Measurements from ENCODE around the gene FOXO3. TPM values are rescaled to one million over a fixed set of nuclear protein-coding genes. Genes with fewer than 3 reads are reported as not detected.
A peak's percentile ranks its signal among the peaks of the same experiment; 100 is the strongest.

The FOXO3 gene
- total RNA-seq, 1 experiment from 2014 or later: 11.5 TPM

DNA sequence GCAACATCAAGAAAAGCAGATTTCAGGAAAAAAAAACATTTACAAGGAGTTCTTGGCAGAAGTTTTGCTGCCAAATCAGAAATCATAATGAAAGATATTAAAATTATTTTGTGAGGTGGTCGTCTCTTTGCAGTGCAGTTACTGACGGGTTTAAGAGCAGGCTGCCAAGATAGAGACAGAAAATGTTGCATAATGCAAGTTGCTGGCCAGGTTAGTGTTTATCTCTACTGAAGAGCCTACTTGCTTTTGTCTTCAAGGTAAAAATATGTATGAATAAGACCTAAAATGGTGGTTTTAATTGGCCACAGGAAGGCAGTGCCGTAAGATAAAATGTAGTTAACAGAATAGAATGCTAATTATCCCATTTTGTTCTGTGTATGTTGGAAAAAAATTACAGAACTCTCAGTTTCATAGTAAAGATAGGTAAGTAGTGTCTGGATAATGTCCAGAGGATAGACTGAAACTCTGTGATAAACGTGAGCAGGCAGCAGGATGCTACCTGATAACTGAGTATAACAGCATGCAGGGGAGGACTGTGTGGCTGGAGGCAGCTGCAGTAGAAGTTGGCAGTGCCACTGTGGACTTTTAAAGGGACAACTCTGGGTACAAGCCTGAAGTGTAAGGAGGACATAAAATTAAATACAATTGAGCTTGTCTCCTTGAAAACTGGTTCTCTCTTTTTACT lies 13.9 kb downstream of the FOXO3 start:
- DNase-seq (ENCODE audit: low read depth): no peak

DNA sequence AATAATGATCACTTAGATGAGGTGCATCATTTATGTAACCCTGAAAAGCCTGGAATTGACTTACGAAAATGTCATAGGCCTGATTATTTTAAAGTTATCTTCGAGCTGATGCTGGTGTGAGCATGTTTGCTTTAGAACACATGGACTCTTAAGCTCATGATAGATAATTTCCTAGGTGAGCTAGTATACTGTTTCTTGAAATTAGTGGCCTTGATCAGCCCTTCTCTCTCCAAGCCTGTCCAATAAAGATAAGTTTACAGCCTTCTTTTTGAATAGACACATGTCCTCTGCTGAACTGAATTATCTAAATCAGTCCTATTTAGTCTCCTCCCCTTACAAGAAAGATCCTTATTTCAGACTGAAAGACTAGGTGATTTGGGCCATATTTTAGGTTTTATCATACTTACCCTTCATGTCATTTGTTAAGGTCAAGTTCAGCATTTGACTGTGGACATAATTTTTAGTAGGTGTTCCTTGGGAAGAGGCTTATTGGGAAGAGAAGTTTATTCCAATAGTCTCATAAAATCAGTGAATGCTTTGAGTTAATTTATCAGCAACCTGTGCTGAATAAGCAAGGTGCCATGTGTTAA lies 15.3 kb downstream of the FOXO3 start:
- no peak for DNase-seq (ENCODE audit: low read depth)

DNA sequence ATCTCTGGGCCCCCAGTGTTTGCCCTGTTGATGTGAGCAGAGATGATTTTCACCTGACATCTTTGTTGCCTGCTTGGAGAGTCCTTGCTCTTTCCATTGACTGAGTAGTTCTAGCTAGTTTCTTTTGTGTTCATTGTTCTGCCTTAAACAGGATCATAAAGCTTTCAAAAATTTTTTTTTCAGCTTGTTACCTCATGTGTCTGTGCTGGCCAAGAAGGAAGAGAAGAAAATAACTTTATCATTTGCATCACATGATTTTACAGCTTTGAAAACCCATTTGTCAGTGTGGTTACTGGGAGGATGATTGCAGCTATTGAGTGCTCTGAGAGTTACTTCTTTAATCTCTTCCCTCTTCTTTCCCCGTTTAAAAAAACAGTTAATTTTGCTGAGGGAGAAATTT lies 16.0 kb downstream of the FOXO3 start:
- no peak for DNase-seq (ENCODE audit: low read depth)

GRCh38 chr6:108578166-108578565 lies 17.4 kb downstream of the FOXO3 start:
- no peak for DNase-seq (ENCODE audit: low read depth)

GRCh38 chr6:108578595-108579327 lies 18.0 kb downstream of the FOXO3 start:
- DNase-seq (ENCODE audit: low read depth): peak; percentile 35

DNA sequence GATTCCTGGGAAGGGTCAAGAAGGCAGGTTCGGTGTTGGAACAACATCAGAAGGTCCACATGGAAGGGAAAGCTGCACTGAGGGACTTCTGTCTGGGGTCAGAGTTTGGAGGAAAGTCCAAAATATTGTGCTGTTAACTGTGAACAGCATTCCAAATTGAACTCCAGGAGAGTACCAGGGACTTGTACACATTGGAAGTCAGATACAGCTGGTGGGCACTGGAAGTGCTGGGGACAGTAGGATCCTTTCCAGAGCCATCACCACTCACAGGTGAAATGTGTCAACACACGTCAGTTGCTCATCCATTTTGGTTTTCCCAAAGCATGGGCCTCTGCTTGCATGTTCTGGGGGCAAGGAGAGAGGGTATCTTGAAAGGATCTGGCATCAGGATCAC lies 18.6 kb downstream of the FOXO3 start:
- no peak for DNase-seq (ENCODE audit: low read depth)

GRCh38 chr6:108580646-108581045 lies 19.9 kb downstream of the FOXO3 start:
- no peak for DNase-seq (ENCODE audit: low read depth)

- DNase-seq (ENCODE audit: low read depth): peak; percentile 88
Measured at GRCh38 chr6:108581237-108581931, 20.7 kb downstream of the FOXO3 start.

GRCh38 chr6:108581932-108582475 lies 21.3 kb downstream of the FOXO3 start:
- DNase-seq (ENCODE audit: low read depth): no peak

DNA sequence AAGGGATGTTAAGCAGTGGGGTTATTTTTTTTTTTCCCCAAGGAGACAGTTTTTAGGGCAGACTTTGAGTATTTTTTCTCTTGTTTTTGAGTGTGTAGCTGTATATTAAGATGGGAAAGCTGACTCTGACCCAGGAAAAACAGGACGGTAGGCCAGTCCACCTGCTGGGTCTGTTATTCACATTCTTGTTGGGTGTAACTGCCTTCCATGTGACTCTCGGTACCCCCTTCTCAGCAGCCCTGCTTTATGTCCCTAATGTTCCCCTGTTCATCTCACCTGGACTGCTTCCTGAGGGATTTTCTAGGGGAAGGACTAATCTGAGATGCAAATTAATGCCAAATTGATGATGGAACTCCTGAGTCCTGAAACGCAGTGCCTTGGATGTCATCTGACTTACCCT lies 21.9 kb downstream of the FOXO3 start:
- DNase-seq (ENCODE audit: low read depth): no peak

DNA sequence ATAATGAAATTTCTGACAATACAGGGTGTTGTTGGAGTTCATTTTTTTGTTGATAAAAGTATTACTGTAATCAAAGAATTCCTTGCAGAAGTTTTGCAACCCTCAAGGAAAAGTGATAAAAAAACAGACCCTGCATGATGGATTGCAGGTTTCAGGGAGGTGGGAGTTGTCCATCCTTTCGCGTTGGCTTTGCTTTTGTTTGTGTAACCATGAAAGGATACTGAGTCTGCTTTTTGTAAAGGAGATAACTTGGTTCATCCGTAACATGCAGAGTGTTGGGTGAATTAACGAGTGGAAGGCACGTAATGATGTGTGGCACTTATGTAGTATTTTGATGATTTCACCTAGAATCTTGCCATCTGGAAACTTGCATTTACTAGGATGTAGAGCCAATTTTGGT lies 23.6 kb downstream of the FOXO3 start:
- no peak for DNase-seq (ENCODE audit: low read depth)

DNA sequence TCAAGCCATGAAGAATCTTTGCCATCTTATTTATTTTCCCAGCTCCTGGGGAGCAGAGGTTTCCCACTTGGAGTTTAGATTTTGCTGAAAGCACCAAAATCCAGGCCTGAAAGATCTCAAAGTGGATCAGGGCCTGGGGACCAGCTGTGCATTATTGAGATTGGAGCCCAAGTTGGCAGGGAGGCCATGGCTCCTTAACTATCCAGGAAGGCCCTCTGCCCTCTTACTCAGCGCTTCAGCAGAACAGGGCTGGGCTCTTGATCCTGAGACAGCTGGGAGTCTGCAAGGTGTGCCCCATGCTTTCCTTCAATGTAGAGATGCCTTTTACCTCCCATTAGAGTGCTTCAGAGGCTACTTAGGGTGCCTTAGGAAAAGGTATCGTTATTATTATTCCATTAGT lies 24.6 kb downstream of the FOXO3 start:
- no peak for DNase-seq (ENCODE audit: low read depth)

- no peak for DNase-seq (ENCODE audit: low read depth)
Measured at GRCh38 chr6:108585921-108586536, 25.3 kb downstream of the FOXO3 start.

- peak; percentile 80 for DNase-seq (ENCODE audit: low read depth)
Measured at GRCh38 chr6:108587258-108588059, 26.7 kb downstream of the FOXO3 start.

DNA sequence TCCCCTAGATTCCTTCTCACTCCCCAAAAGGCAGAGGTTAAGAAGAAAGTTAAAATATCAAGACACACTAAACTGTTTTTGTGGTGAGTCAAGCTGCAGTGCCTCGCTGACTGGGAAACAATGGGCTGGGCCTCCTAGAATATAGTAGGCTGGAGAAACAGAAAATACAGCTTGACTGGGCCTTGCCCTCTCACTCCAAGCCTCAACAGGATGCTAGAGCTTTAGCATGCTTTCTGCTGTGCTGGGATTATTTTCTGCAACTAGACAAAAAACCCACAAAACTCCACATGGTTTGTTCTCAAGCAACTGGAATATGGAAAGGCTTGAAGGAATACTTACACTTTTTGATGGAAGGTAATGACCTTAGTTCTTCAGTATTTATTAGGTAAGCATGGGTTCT lies 27.9 kb downstream of the FOXO3 start:
- peak; percentile 83 for DNase-seq (ENCODE audit: low read depth)

- peak; percentile 66 for DNase-seq (ENCODE audit: low read depth)
Measured at GRCh38 chr6:108589244-108589791, 28.6 kb downstream of the FOXO3 start.

DNA sequence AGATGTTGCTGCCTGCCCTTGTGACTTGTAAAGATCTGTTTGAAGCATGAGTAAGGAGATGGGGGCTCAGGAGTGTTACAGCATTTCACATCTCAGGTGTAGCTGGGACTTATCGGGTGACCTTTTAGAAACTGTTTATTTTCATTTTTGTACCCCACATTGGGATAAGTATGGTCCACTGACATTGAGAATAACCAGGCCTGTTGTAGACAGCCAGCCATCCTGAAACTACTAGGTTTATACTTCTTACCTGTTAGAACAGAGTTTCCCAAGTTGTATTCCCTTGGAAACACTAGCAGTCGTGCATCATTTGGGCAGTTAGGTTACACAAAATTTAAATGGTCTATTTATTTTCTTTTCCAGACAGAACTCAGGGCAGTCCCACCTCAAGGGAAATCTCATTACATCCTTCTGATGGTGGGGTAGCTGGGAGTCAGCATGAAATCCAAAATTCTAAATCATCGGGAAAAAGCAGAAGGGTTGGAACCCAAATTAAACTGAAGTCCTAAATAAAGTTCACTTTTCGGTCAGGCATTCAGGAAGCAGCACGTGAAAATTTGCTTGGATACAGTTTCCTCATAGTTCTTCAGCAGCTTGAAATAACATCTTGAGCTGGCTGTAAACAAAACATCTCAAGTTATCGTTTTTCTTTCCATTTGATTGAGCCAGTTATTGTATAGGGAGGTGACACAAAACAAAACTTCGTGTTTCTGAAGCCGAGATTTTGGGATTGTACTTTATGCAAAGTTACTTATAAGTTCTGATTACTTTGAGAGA lies 30.5 kb downstream of the FOXO3 start:
- no peak for DNase-seq (ENCODE audit: low read depth)

DNA sequence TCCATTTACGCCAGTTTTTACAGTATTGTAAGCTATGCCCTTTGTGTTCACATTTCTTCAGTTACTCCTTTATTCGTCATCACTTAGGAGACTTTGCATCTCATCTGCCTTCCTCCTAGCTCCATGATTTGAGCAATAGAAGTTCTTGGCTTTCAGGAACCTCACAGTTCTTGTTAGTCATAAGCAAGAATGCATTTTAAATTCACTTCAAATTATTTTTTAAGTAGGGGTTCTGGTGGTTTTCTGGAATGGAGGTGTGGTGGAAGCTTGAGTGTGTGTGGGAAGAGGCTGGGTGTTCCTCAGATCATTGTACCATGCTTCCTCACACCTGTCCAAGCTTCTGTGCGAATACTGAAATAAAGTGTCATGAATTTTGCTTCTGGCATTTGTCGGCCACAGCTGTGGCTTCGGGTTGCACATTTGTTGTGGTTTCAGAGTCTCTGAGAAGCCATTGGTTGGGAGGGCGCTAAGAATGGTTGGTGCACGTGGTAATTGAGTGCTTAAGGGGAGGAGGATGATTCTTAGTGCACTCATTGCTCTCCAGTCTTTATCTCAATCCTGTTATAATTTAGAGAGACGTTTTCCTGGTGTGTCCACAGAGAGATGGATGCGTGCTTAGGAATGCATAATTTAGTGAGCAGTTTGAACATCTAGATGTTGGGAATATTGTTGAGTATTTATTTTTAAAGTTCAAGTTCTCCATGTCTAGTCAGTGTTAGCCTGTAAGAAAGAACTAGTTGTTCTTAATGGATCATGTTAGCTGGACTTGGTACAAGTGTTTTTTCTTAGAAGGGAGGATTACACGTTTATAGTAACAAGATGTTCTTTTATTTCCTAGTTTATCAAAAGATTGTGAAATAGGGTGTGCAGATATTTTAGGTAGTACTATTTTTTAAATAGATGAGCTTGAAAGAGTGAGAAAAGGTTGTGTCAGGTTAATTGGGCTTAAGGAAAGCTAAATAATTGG lies 31.9 kb downstream of the FOXO3 start:
- DNase-seq (ENCODE audit: low read depth): peak; percentile 71

All from HT1080 (cell line).